Measurements from ENCODE around the gene ELMOD1.

ELMOD1 gene

DNA sequence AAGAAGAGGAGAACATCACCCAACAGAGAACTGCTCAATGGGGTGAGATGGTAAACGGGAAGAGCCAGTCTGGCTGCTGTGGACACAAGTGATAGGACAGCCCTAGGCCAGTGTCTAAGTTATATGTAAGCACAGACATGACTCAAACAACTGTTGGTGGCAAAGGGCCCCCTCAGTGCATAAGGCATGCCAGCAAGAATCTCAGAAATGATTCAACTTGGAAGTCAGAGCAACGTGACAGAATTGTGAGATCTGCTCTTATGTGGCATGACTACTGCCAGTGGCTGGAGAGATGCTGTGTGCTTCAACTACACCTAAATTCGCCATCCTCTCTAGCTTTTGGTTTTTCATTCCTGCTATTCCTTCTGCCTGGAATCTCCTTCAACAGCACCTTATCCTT is 113.5 kb downstream of the ELMOD1 start:
- no peak overlapping the region for H3K4me3 ChIP-seq (replicated peaks; ENCODE audit: low read depth, low read length)
- peak; percentile 26 for DNase-seq (ENCODE audit: low read depth)
- TF ChIP-seq, protein P1, sequence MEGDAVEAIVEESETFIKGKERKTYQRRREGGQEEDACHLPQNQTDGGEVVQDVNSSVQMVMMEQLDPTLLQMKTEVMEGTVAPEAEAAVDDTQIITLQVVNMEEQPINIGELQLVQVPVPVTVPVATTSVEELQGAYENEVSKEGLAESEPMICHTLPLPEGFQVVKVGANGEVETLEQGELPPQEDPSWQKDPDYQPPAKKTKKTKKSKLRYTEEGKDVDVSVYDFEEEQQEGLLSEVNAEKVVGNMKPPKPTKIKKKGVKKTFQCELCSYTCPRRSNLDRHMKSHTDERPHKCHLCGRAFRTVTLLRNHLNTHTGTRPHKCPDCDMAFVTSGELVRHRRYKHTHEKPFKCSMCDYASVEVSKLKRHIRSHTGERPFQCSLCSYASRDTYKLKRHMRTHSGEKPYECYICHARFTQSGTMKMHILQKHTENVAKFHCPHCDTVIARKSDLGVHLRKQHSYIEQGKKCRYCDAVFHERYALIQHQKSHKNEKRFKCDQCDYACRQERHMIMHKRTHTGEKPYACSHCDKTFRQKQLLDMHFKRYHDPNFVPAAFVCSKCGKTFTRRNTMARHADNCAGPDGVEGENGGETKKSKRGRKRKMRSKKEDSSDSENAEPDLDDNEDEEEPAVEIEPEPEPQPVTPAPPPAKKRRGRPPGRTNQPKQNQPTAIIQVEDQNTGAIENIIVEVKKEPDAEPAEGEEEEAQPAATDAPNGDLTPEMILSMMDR (IDR thresholded peaks at IDR 0.05; ENCODE audit: low read length, missing control alignments) = no peak

DNA sequence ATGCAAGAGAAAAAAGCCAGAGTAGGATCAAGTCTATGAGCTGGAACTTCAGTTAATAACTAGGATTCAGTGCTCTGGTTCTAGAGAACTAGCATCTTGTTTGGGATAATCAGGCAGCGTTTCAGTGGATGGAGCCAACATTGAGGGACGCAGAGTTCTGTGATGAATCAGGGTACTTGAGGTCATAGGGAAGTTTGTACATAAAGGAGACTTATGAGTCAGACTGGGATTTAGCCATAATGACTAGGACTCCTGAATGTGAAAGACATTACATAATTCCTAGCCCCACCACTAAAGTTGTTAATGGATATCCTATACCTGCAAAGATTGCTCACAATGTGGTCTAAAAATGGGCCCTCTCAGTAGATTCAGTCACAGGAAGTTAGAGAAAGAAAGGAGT is 114.1 kb downstream of the ELMOD1 start:
- DNase-seq (ENCODE audit: low read depth) = peak; percentile 86
- H3K4me3 ChIP-seq (replicated peaks; ENCODE audit: low read depth, low read length) = no peak overlapping the region
- TF ChIP-seq, protein P1 (IDR thresholded peaks at IDR 0.05; ENCODE audit: low read length, missing control alignments) = no peak

DNA sequence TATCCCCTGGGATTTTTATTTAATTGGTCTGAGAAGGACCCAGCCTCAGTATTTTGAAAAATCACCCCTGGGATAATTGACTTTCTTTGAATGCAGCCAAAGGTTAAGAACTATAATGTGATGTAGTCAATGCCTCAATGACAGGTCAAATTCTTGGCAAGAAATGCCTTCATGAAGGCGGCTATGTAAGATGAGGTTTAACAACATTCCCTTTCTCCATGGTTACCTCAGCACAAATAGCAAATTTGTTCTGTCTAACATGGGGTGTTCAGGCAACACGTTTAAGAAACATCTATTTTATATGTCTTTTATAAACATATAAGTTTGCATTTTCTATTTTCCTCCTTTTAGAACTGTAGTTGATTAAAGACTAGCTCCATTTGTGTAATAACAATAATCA is 115.6 kb downstream of the ELMOD1 start:
- H3K4me3 ChIP-seq (replicated peaks; ENCODE audit: low read depth, low read length) = no peak overlapping the region
- DNase-seq (ENCODE audit: low read depth) = no peak
- TF ChIP-seq, protein P1 (IDR thresholded peaks at IDR 0.05; ENCODE audit: low read length, missing control alignments) = no peak

DNA sequence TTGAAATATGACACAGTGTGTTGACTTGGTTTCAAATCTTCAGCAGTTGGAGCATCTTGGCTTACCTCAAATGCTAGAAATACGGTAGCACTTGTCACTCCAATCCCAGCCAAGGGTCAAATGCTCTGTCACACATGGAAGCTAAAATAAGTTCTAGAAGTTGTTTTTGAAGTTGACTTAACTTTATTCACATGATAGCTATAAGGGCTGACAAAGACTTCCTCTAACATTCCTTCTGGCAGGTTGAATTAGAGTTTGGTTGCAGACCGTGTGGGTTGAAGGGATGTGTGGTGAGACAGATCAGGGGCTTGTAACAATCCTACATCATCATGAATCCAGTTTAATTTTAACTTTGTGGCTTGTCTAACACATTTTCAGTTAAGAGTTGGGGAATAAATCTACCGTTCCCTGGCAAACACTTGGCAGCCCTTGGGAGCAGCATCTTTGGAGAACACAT is 116.3 kb downstream of the ELMOD1 start:
- TF ChIP-seq, protein P1 (IDR thresholded peaks at IDR 0.05; ENCODE audit: low read length, missing control alignments) = no peak
- no peak overlapping the region for H3K4me3 ChIP-seq (replicated peaks; ENCODE audit: low read depth, low read length)
- no peak for DNase-seq (ENCODE audit: low read depth)

DNA sequence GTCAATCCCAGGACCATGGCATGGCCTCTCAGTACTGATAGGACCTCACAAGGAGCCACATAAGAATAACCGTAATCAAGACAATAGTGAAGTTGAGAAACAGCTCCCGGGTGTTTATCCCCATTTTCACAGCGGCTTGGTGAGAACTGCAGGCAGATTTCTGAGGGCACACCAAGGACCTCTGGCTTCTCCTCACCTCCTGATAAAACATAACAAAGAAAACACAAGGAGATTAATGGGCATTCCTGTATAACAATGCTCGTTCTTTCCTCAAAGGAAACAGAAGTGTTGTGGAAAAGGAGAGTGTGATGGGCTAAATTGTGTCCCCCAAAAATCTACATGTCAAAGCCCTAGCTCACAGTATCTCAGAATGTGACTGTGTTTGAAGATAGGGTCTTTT is 116.9 kb downstream of the ELMOD1 start:
- H3K4me3 ChIP-seq (replicated peaks; ENCODE audit: low read depth, low read length) = no peak overlapping the region
- DNase-seq (ENCODE audit: low read depth) = no peak
- TF ChIP-seq, protein P1 (IDR thresholded peaks at IDR 0.05; ENCODE audit: low read length, missing control alignments) = no peak

DNA sequence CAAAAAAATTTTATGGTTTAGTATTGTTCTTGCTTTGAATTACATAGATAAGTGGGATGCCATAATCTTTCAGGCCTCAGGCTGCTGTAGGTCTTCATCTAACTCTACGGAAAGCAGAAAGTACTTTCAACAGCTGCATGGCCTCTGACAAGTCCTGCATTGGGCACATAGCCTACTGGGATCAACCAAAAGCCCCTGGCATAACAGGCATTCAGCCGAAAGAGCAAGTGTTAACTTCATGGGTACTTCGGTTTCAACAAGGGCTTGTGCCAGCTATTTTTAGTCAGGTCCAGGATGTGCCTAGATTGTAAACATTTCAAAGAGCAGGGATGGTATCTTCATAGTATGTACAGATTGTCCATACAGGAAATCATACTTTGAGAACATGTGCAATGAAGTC is 117.8 kb downstream of the ELMOD1 start:
- DNase-seq (ENCODE audit: low read depth) = no peak
- H3K4me3 ChIP-seq (replicated peaks; ENCODE audit: low read depth, low read length) = no peak overlapping the region
- TF ChIP-seq, protein P1 (IDR thresholded peaks at IDR 0.05; ENCODE audit: low read length, missing control alignments) = no peak

DNA sequence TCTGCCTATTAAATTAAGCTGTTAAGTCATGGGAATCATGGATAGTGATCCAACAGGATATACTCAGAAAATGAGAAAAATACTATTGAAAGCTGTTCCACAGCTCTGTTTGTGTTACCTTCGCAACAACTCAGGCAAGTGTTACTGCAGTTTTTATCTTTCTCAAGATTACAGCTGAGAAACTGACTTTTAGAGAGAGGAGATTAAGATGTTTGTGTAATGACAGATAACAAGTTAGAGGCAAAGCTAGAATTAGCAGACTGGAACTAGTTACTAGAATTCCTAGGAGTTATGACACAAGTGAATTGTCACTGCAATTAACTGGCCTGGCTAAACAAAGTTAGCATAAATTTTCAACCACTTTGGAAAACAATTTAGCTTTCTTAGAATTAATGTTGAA is 119.4 kb downstream of the ELMOD1 start:
- TF ChIP-seq, protein P1 (IDR thresholded peaks at IDR 0.05; ENCODE audit: low read length, missing control alignments) = no peak
- DNase-seq (ENCODE audit: low read depth) = no peak

More for the DNA sequence above, 119.4 kb downstream of the ELMOD1 start:
- no peak overlapping the region for H3K4me3 ChIP-seq (replicated peaks; ENCODE audit: low read depth, low read length)
